Hematopoietic multipotent progenitor cell treated with erythropoietin and hydrocortisone succinate and interleukin-3 and kit ligand, for 4 days (in vitro differentiated cells): ENCODE results near the gene CCDC6.
"Not testable (repeated sequence)": the region's sequence is repeated elsewhere in the genome, so short reads cannot be mapped to it uniquely, and the experiment has no call there.

Source experiments
- DNase-seq: peaks from one replicate; pipeline ENCODE4 v3.0.0-alpha.2; 2015

Gene CCDC6

GRCh38 chr10:59879363-59879913 is 26.9 kb downstream of the CCDC6 start:
- DNase-seq: no peak

- no peak for DNase-seq
Measured at GRCh38 chr10:59878915-59879314, 27.4 kb downstream of the CCDC6 start.

GRCh38 chr10:59878289-59878688 is 28.1 kb downstream of the CCDC6 start:
- no peak for DNase-seq

GRCh38 chr10:59877191-59877671 is 29.1 kb downstream of the CCDC6 start:
- DNase-seq: no peak

GRCh38 chr10:59876695-59877094 is 29.7 kb downstream of the CCDC6 start:
- DNase-seq: no peak

- DNase-seq: not testable (repeated sequence)
Measured at GRCh38 chr10:59876208-59876607, 30.1 kb downstream of the CCDC6 start.

GRCh38 chr10:59873896-59874295 is 32.5 kb downstream of the CCDC6 start:
- DNase-seq: no peak

GRCh38 chr10:59872892-59873463 is 33.4 kb downstream of the CCDC6 start:
- DNase-seq: peak; percentile 53

GRCh38 chr10:59870152-59870551 is 36.2 kb downstream of the CCDC6 start:
- no peak for DNase-seq

- DNase-seq: no peak
Measured at GRCh38 chr10:59869594-59869940, 36.8 kb downstream of the CCDC6 start.

- no peak for DNase-seq
Measured at GRCh38 chr10:59868696-59869593, 37.4 kb downstream of the CCDC6 start.

GRCh38 chr10:59867590-59867989 is 38.8 kb downstream of the CCDC6 start:
- DNase-seq: no peak

- peak; percentile 69 for DNase-seq
Measured at GRCh38 chr10:59865101-59865500, 41.3 kb downstream of the CCDC6 start.

- no peak for DNase-seq
Measured at GRCh38 chr10:59864141-59864962, 42.0 kb downstream of the CCDC6 start.

GRCh38 chr10:59859570-59859969 is 46.8 kb downstream of the CCDC6 start:
- no peak for DNase-seq

GRCh38 chr10:59857921-59858320 is 48.4 kb downstream of the CCDC6 start:
- DNase-seq: no peak

- no peak for DNase-seq
Measured at GRCh38 chr10:59857049-59857448, 49.3 kb downstream of the CCDC6 start.

GRCh38 chr10:59856104-59856503 is 50.3 kb downstream of the CCDC6 start:
- DNase-seq: no peak

- no peak for DNase-seq
Measured at GRCh38 chr10:59854571-59854970, 51.8 kb downstream of the CCDC6 start.

- DNase-seq: no peak
Measured at GRCh38 chr10:59852670-59853069, 53.7 kb downstream of the CCDC6 start.

- DNase-seq: no peak
Measured at GRCh38 chr10:59851864-59852263, 54.5 kb downstream of the CCDC6 start.

- no peak for DNase-seq
Measured at GRCh38 chr10:59847888-59848287, 58.5 kb downstream of the CCDC6 start.

- DNase-seq: no peak
Measured at GRCh38 chr10:59847326-59847725, 59.0 kb downstream of the CCDC6 start.
